ENCODE data around the gene SSU72.
"Not testable (repeated sequence)": the region's sequence is repeated elsewhere in the genome, so short reads cannot be mapped to it uniquely, and the experiment has no call there.

The SSU72 gene

GRCh38 chr1:1540818-1541628, 33.6 kb downstream of the SSU72 start:
- DNase-seq, result no peak

- peak; percentile 83 for DNase-seq
Measured at GRCh38 chr1:1540090-1540817, 34.4 kb downstream of the SSU72 start, which contains the start of gene TMEM240. Gene TMEM240 (minus strand): TSS chr1:1540624. CDS start chr1:1540346, 278 bp downstream.

GRCh38 chr1:1539310-1540089, 35.2 kb downstream of the SSU72 start:
- peak; percentile 29 for DNase-seq

GRCh38 chr1:1538989-1539309, 35.7 kb downstream of the SSU72 start:
- DNase-seq, result no peak

- DNase-seq, result no peak
Measured at GRCh38 chr1:1538334-1538733, 36.3 kb downstream of the SSU72 start.

- DNase-seq, result no peak
Measured at GRCh38 chr1:1537626-1538250, 36.9 kb downstream of the SSU72 start.

- DNase-seq, result no peak
Measured at GRCh38 chr1:1536938-1537546, 37.6 kb downstream of the SSU72 start.

GRCh38 chr1:1536019-1536937, 38.4 kb downstream of the SSU72 start:
- no peak for DNase-seq

GRCh38 chr1:1535201-1536018, 39.3 kb downstream of the SSU72 start:
- DNase-seq, result no peak

- DNase-seq, result no peak
Measured at GRCh38 chr1:1534401-1535154, 40.1 kb downstream of the SSU72 start.

- not testable (repeated sequence) for DNase-seq
Measured at GRCh38 chr1:1533894-1534291, 40.8 kb downstream of the SSU72 start.

- not testable (repeated sequence) for DNase-seq
Measured at GRCh38 chr1:1533176-1533893, 41.3 kb downstream of the SSU72 start.

- DNase-seq, result no peak
Measured at GRCh38 chr1:1531947-1532346, 42.7 kb downstream of the SSU72 start.

- no peak for DNase-seq
Measured at GRCh38 chr1:1529936-1530335, 44.7 kb downstream of the SSU72 start.

- DNase-seq, result no peak
Measured at GRCh38 chr1:1529321-1529720, 45.3 kb downstream of the SSU72 start.

GRCh38 chr1:1528301-1529267, 46.1 kb downstream of the SSU72 start:
- DNase-seq, result no peak

GRCh38 chr1:1527092-1527816, 47.4 kb downstream of the SSU72 start:
- DNase-seq, result no peak

Data from fibroblast of skin of abdomen (primary cell).